ENCODE results near the gene GRID2. TPM values are rescaled to one million over a fixed set of nuclear protein-coding genes. Genes with fewer than 3 reads are reported as not detected.

GRID2 gene
- total and polyA plus RNA-seq, 2 donors (not counting 1 experiment from before 2014, with no cell fraction given), result under 0.01 to 0.02 TPM

DNA sequence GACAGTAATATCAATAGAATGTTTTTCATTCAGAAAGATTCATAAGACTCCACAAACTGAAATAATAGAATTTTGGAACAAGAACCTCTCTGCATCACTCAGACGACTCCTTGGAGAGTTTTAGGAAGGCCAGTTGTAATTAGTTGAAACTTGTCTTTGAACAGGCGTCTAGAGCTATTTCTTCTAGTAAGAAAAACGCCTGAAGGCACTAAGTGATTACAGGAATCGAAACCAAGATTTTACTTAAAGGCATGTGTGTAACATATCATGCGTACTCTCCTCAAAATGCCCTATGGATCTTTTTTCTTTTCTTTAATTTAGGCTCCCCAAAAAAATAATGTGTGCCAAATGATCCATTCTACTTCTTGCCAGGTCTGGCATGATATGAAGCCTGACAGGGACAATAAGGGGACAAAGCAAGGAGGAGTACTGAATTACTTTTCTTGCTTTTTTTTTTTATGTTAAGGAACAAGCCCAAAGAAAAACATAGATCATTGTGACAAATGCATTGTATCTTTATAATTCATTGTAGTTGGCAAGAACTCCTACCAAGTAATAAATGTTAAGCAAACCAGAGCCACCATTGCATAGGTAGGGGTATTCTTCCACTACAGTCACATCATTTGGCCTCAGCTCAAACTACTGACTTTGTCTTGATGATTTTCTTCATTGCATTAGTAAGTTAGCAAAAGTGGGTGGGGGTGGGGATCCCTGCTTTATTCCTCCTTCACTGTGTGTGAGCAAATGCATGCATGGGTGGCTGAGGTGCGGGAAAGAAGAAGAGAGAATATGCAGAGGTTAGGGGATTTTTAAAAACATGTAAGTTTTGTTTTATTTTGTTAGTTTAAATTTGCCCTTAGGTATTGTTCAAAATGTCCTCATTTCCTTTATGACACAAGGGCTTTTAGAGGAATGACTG lies 1444.9 kb downstream of the GRID2 start:
- H3K79me2 ChIP-seq (ENCODE audit: control insufficient read depth, insufficient read depth, low read length), result no peaks in the 10 kb centered on the region
- no peaks in the 10 kb centered on the region for H3K36me3 ChIP-seq (ENCODE audit: control insufficient read depth, insufficient read depth, low read length)
- H3K4me1 ChIP-seq (ENCODE audit: control insufficient read depth, extremely low read depth, insufficient read depth, low read length), result no peaks in the 10 kb centered on the region
- H3K9me3 ChIP-seq (ENCODE audit: control insufficient read depth, insufficient read depth, low read depth, low read length), result no peaks in the 10 kb centered on the region
- H3K27me3 ChIP-seq (ENCODE audit: control insufficient read depth, insufficient read depth, low read length), result no peaks in the 10 kb centered on the region
- H3K9ac ChIP-seq (ENCODE audit: insufficient read depth, low read length), result no peak overlapping the region
- no peak for TF ChIP-seq EZH2 (IDR thresholded peaks at IDR 0.05; ENCODE audit: low read length, missing control alignments)
- TF ChIP-seq, protein P1, sequence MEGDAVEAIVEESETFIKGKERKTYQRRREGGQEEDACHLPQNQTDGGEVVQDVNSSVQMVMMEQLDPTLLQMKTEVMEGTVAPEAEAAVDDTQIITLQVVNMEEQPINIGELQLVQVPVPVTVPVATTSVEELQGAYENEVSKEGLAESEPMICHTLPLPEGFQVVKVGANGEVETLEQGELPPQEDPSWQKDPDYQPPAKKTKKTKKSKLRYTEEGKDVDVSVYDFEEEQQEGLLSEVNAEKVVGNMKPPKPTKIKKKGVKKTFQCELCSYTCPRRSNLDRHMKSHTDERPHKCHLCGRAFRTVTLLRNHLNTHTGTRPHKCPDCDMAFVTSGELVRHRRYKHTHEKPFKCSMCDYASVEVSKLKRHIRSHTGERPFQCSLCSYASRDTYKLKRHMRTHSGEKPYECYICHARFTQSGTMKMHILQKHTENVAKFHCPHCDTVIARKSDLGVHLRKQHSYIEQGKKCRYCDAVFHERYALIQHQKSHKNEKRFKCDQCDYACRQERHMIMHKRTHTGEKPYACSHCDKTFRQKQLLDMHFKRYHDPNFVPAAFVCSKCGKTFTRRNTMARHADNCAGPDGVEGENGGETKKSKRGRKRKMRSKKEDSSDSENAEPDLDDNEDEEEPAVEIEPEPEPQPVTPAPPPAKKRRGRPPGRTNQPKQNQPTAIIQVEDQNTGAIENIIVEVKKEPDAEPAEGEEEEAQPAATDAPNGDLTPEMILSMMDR (conservative IDR thresholded peaks at IDR 0.05 in 1 of 2, IDR thresholded peaks at IDR 0.05 in 1 of 2; ENCODE audit: low read depth in 1 of 2, low read length in 2 of 2), result no peak
- no peak for DNase-seq (ENCODE audit: low read depth in 2 of 2)
- no peaks in the 10 kb centered on the region for H4K20me1 ChIP-seq (ENCODE audit: control insufficient read depth, extremely low read depth, insufficient read depth, low read length)
- no peak overlapping the region for H2AFZ ChIP-seq (ENCODE audit: low read length)
- no peak overlapping the region for H3K27ac ChIP-seq (ENCODE audit: insufficient read depth, low read length)
- H3K4me3 ChIP-seq (replicated peaks in 1 of 4; ENCODE audit: control extremely low read depth in 1 of 4, insufficient read depth in 1 of 4, low read depth in 3 of 4, low read length in 4 of 4), result no peak overlapping the region
- no peak overlapping the region for H3K4me2 ChIP-seq (ENCODE audit: extremely low read depth, insufficient read depth, low read length)

DNA sequence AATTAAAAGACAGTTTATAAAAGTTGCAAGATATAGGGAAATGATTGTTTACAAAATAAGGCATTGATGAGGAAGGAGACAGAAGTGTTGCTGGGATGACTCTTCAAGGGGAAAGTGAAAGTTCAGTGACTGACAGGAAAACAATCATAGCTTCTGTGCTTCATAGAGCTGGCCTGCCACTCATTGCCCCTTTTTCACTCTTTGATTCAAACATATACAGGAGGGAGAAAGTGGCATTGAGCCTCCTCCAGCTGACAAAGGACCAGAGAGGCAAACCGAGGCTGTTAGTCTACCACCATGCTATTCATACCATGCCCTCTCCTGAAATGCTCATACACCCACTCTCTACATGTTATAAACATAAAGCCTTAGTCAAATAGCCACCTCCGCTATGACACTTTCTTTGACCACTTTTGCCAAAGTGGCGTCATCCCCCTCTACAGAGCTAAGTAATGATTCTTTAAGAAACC lies 1445.6 kb downstream of the GRID2 start:
- no peak for DNase-seq (ENCODE audit: low read depth in 2 of 2)
- TF ChIP-seq EZH2 (IDR thresholded peaks at IDR 0.05; ENCODE audit: low read length, missing control alignments), result no peak
- TF ChIP-seq, protein P1 (conservative IDR thresholded peaks at IDR 0.05 in 1 of 2, IDR thresholded peaks at IDR 0.05 in 1 of 2; ENCODE audit: low read depth in 1 of 2, low read length in 2 of 2), result no peak
- no peak overlapping the region for H3K4me2 ChIP-seq (ENCODE audit: extremely low read depth, insufficient read depth, low read length)

DNA sequence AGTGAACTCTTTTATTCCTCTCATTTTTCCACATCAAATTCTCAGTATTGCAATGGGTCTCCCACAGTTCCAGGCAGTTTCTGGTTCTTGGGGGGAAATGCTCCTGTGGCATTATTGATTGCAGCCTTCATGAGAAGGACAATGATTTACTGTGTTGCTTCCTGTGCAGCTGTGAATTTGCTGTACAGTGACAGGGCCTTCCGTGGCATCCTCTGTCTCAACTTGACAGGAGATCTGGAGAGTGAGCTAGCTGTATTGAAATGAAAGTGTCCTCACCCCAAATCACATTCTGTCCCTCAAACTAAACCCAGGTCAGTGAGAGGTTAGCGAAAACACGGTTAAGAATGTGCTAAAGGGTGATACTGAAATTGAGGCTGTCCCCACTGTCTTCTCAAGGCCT lies 1447.6 kb downstream of the GRID2 start:
- Histone ChIP-seq H3K27me3 (ENCODE audit: control insufficient read depth, insufficient read depth, low read length) (no peaks in the 10 kb centered on the region), H3K9me3 (ENCODE audit: control insufficient read depth, insufficient read depth, low read depth, low read length) (no peaks in the 10 kb centered on the region), H2AFZ (ENCODE audit: low read length) (no peak overlapping the region), H3K4me3 (replicated peaks in 1 of 4; ENCODE audit: control extremely low read depth in 1 of 4, insufficient read depth in 1 of 4, low read depth in 3 of 4, low read length in 4 of 4) (no peak overlapping the region), H3K4me2 (ENCODE audit: extremely low read depth, insufficient read depth, low read length) (no peak overlapping the region), H3K79me2 (ENCODE audit: control insufficient read depth, insufficient read depth, low read length) (no peaks in the 10 kb centered on the region), H3K36me3 (ENCODE audit: control insufficient read depth, insufficient read depth, low read length) (no peaks in the 10 kb centered on the region), H3K4me1 (ENCODE audit: control insufficient read depth, extremely low read depth, insufficient read depth, low read length) (no peaks in the 10 kb centered on the region), H4K20me1 (ENCODE audit: control insufficient read depth, extremely low read depth, insufficient read depth, low read length) (no peaks in the 10 kb centered on the region), H3K27ac (ENCODE audit: insufficient read depth, low read length) (no peak overlapping the region), H3K9ac (ENCODE audit: insufficient read depth, low read length) (no peak overlapping the region)
- TF ChIP-seq EZH2 (IDR thresholded peaks at IDR 0.05; ENCODE audit: low read length, missing control alignments), result no peak
- TF ChIP-seq, protein P1 (conservative IDR thresholded peaks at IDR 0.05 in 1 of 2, IDR thresholded peaks at IDR 0.05 in 1 of 2; ENCODE audit: low read depth in 1 of 2, low read length in 2 of 2), result no peak
- DNase-seq (ENCODE audit: low read depth in 2 of 2), result no peak

More for the DNA sequence above, 1445.6 kb downstream of the GRID2 start:
- no peaks in the 10 kb centered on the region for H3K27me3 ChIP-seq (ENCODE audit: control insufficient read depth, insufficient read depth, low read length)
- H4K20me1 ChIP-seq (ENCODE audit: control insufficient read depth, extremely low read depth, insufficient read depth, low read length), result no peaks in the 10 kb centered on the region
- no peaks in the 10 kb centered on the region for H3K9me3 ChIP-seq (ENCODE audit: control insufficient read depth, insufficient read depth, low read depth, low read length)
- no peaks in the 10 kb centered on the region for H3K79me2 ChIP-seq (ENCODE audit: control insufficient read depth, insufficient read depth, low read length)
- no peaks in the 10 kb centered on the region for H3K36me3 ChIP-seq (ENCODE audit: control insufficient read depth, insufficient read depth, low read length)
- H3K4me3 ChIP-seq (replicated peaks in 1 of 4; ENCODE audit: control extremely low read depth in 1 of 4, insufficient read depth in 1 of 4, low read depth in 3 of 4, low read length in 4 of 4), result no peak overlapping the region
- no peak overlapping the region for H3K27ac ChIP-seq (ENCODE audit: insufficient read depth, low read length)
- no peaks in the 10 kb centered on the region for H3K4me1 ChIP-seq (ENCODE audit: control insufficient read depth, extremely low read depth, insufficient read depth, low read length)
- no peak overlapping the region for H2AFZ ChIP-seq (ENCODE audit: low read length)
- H3K9ac ChIP-seq (ENCODE audit: insufficient read depth, low read length), result no peak overlapping the region

All from fibroblast of lung (primary cell).